ENCODE measurements around the gene DPP10. TPM values are rescaled to one million over a fixed set of nuclear protein-coding genes. Genes with fewer than 3 reads are reported as not detected.

DPP10 gene
- total RNA-seq, 4 donors from 2014 or later: 0.13 to 2.8 (median 0.48) TPM; not detected in 1

DNA sequence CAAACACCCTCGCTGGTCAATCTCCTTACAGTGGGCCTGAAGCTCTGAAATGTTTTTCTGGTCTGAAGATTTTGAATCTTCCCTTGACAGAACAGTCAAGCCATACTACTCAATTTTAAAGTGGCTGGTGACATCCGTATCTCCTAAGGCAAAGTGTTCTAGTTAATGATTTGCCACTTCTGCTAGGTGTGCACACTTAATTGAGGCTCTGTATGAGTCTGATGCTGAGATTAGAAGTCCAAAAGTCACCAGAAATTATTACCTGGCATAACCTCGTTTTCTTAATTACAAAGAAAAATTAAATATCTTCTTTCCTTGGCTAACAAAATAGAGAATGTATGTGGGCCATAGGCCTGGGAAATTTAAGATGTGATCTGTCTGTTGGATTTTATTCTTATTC lies 104.1 kb downstream of the DPP10 start:
- no peak for ATAC-seq (ENCODE audit: low FRiP score)
- DNase-seq (ENCODE audit: low spot score): no peak
- TF ChIP-seq, protein P1, sequence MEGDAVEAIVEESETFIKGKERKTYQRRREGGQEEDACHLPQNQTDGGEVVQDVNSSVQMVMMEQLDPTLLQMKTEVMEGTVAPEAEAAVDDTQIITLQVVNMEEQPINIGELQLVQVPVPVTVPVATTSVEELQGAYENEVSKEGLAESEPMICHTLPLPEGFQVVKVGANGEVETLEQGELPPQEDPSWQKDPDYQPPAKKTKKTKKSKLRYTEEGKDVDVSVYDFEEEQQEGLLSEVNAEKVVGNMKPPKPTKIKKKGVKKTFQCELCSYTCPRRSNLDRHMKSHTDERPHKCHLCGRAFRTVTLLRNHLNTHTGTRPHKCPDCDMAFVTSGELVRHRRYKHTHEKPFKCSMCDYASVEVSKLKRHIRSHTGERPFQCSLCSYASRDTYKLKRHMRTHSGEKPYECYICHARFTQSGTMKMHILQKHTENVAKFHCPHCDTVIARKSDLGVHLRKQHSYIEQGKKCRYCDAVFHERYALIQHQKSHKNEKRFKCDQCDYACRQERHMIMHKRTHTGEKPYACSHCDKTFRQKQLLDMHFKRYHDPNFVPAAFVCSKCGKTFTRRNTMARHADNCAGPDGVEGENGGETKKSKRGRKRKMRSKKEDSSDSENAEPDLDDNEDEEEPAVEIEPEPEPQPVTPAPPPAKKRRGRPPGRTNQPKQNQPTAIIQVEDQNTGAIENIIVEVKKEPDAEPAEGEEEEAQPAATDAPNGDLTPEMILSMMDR (IDR thresholded peaks at IDR 0.05): no peak

DNA sequence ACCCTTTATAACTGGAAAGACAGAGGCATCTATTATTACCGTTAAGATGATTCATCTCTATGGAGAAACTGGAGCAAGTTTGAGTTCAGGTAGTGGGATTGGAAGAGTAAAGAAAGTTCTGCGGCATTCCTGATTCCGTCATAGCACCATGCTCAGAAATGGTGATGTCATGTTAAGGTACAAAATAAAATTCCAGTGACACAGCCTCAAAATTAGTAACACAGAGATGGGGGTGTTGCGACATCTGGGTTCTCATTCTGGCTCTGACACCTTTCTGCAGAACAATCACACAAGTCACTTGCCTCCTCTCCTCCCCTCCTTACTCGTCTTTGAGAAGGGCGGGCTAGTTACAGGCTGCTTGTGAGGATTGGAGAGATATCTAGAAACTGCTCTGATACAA lies 105.7 kb downstream of the DPP10 start:
- no peak for ATAC-seq (ENCODE audit: low FRiP score)
- TF ChIP-seq, protein P1 (IDR thresholded peaks at IDR 0.05): no peak
- no peak for DNase-seq (ENCODE audit: low spot score)

GRCh38 chr2:114550364-114550763 lies 107.9 kb downstream of the DPP10 start:
- TF ChIP-seq, protein P1 (IDR thresholded peaks at IDR 0.05): no peak
- DNase-seq (ENCODE audit: low spot score) (no peak), ATAC-seq (ENCODE audit: low FRiP score) (no peak)

DNA sequence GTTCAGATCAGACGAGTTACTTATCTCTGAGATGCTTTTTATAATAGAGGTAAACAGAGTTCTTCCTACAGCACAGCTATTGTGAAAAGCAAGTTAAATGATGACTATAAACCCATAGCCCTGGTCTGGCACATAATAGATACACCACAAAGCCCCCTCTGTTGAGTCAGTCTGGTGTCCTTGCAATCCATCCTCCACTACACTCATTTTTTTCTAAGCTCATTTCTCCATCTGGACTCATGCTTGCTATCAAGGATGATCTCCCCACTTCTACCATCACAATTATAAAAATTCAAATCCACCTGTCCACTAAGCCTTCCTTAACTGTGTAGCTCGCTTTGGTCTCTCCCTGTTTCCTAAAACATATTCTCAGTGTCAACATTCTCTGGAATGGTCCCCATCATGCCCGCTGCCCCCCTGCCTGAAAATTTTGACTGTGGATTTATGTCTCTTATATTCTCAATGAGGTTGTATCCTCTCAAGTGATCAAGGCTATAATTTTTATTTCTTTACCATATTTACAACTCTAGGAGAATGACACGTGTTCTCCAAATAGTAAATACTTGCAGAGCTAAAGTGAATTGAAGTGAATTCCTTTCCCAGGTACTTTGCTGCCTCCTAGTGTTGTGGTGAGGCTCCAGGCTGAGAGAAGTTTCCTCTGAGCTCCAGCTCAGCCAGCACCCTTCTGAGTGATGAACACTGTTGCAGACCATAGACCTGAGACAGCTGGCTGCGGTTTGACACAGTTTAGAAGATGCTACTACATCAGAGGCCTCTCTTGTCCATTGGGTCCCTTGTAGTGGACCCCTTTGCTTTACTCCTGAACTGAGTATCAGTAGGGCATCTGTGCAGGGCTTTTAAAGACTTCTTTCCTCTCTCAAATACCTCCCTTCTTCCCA lies 108.7 kb downstream of the DPP10 start:
- DNase-seq (ENCODE audit: low spot score) (no peak), ATAC-seq (ENCODE audit: low FRiP score) (no peak)
- TF ChIP-seq, protein P1 (IDR thresholded peaks at IDR 0.05): no peak

GRCh38 chr2:114553027-114553426 lies 110.6 kb downstream of the DPP10 start:
- TF ChIP-seq, protein P1 (IDR thresholded peaks at IDR 0.05): no peak
- ATAC-seq (ENCODE audit: low FRiP score): no peak
- DNase-seq (ENCODE audit: low spot score): no peak

DNA sequence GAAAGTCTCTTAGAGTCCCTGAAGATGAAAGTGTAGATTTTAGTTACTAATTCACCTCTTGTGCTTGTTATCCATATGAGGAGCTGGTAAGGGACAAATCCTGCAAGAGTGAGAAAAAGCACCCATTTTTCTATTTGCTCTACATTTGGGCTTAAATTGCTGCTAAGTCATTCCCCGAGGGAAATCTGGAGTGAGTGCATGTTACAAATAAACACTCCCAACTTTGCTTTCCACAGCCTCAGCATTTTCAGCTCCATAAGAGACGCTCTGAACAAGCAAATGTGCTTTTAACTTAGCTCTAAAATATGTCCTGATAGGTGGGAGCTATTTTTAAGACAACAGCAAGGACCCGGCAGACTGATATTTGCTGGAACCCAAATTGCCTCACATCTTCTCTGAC lies 126.7 kb downstream of the DPP10 start:
- DNase-seq (ENCODE audit: low spot score): no peak
- TF ChIP-seq, protein P1 (IDR thresholded peaks at IDR 0.05): no peak

DNA sequence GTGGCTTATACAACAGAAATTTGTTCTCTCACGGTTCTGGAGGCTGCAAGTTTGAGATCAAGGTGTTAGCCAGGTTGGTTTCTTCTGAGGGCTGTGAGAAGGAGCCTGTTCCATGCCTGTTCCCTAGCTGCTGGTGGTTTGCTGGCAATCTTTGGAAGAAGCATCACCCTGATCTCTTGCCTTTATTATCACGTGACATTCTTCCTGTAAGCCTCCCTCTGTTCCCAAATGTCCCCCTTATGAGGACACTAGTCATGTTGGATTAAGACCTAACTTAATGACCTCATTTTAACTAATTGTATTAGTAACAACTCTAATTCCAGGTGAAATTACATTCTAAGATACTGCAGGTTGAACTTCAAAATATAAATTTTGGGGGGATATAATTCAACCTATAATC lies 135.2 kb downstream of the DPP10 start:
- DNase-seq (ENCODE audit: low spot score) (no peak), ATAC-seq (ENCODE audit: low FRiP score) (no peak)
- TF ChIP-seq, protein P1 (IDR thresholded peaks at IDR 0.05): no peak

More for the DNA sequence above, 126.7 kb downstream of the DPP10 start:
- no peak for ATAC-seq (ENCODE audit: low FRiP score)

All from omental fat pad (tissue), 4 donors.